Tibial nerve (tissue), 4 donors: ENCODE measurements around the gene BLOC1S3.

Source experiments
- EP300 ChIP-seq, 2 donors: sonication (generic); formaldehyde crosslinking; IDR thresholded peaks; one replicate each; pipeline ENCODE4 v1.6.1; 2017; ENCODE audit warnings: antibody characterized with exemption in 2 of 2, mild to moderate bottlenecking in 1 of 2
- POLR2A ChIP-seq, 2 donors: fragments of 450-650 bp; IDR thresholded peaks; one replicate each; pipeline ENCODE4 v1.6.1; 2017; ENCODE audit warnings: antibody characterized with exemption in 2 of 2, mild to moderate bottlenecking in 2 of 2, moderate library complexity in 2 of 2
- TF ChIP-seq, protein P1 (sequence below), 5 experiments: fragments of 200-600 bp in 3 of 5; fragments of 450-650 bp in 2 of 5; sonication (generic) in 3 of 5; IDR thresholded peaks; one replicate each; pipeline ENCODE4 v1.5.1; 2016 to 2019; ENCODE audit warnings: antibody characterized with exemption in 5 of 5, mild to moderate bottlenecking in 3 of 5, moderate library complexity in 2 of 5

DNA sequence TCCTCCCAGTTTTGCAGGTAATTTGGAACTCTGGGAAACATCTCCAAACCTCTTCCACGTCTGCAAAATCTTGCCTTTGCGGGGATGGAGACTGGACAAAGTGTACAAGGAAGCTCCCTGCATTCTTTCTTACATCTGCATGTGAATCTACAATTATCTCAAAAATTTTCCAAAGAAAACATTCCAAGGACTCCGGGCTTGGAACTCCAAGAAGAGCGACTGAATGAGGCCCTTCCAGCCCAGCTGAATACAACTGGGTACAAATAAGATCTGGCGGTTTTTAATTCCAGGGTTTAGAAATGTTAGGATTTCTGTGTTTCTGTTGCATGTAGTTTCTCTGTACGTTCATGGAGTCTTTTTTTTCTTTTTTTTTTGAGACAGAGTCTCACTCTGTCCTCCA is 38.1 kb downstream of the BLOC1S3 start:
- no peak for TF ChIP-seq POLR2A (IDR thresholded peaks at IDR 0.05)
- TF ChIP-seq, protein P1, sequence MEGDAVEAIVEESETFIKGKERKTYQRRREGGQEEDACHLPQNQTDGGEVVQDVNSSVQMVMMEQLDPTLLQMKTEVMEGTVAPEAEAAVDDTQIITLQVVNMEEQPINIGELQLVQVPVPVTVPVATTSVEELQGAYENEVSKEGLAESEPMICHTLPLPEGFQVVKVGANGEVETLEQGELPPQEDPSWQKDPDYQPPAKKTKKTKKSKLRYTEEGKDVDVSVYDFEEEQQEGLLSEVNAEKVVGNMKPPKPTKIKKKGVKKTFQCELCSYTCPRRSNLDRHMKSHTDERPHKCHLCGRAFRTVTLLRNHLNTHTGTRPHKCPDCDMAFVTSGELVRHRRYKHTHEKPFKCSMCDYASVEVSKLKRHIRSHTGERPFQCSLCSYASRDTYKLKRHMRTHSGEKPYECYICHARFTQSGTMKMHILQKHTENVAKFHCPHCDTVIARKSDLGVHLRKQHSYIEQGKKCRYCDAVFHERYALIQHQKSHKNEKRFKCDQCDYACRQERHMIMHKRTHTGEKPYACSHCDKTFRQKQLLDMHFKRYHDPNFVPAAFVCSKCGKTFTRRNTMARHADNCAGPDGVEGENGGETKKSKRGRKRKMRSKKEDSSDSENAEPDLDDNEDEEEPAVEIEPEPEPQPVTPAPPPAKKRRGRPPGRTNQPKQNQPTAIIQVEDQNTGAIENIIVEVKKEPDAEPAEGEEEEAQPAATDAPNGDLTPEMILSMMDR (IDR thresholded peaks at IDR 0.05) = no peak
- no peak for TF ChIP-seq EP300 (IDR thresholded peaks at IDR 0.05)
